ENCODE measurements around the gene NFS1.

DNA sequence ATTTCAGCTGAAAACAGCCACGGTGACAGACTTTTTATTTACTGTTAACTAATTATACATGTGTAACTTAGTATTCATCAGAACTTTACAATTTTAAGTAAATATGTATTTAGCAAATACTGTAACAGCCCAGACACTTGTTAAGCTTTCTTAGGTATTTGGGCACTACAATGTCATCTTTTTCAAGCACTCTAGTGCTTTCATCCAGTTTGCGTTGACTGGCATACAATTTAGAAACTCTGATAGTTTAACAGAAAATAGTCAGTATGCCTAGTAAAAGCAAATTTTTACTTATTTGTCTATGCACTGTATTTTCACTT is 32.3 kb upstream of the NFS1 start:
- TF ChIP-seq, protein P1, sequence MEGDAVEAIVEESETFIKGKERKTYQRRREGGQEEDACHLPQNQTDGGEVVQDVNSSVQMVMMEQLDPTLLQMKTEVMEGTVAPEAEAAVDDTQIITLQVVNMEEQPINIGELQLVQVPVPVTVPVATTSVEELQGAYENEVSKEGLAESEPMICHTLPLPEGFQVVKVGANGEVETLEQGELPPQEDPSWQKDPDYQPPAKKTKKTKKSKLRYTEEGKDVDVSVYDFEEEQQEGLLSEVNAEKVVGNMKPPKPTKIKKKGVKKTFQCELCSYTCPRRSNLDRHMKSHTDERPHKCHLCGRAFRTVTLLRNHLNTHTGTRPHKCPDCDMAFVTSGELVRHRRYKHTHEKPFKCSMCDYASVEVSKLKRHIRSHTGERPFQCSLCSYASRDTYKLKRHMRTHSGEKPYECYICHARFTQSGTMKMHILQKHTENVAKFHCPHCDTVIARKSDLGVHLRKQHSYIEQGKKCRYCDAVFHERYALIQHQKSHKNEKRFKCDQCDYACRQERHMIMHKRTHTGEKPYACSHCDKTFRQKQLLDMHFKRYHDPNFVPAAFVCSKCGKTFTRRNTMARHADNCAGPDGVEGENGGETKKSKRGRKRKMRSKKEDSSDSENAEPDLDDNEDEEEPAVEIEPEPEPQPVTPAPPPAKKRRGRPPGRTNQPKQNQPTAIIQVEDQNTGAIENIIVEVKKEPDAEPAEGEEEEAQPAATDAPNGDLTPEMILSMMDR (IDR thresholded peaks at IDR 0.05; ENCODE audit: low read depth, low read length, poor library complexity, severe bottlenecking), result no peak
- no peak for TF ChIP-seq EZH2phosphoT487 (IDR thresholded peaks at IDR 0.05; ENCODE audit: borderline replicate concordance, low read length)

Data from DOHH2 (cell line).